ENCODE results near the gene DCTD. TPM values are rescaled to one million over a fixed set of nuclear protein-coding genes. Genes with fewer than 3 reads are reported as not detected.

Gene DCTD
- total RNA-seq, 1 donor from 2014 or later: 89.1 TPM

- DNase-seq (ENCODE audit: low spot score): no peak
These were observed 43.9 kb downstream of the DCTD start for GRCh38 chr4:182873289-182873688.

GRCh38 chr4:182872886-182873285 lies 44.3 kb downstream of the DCTD start:
- no peak for DNase-seq (ENCODE audit: low spot score)

DNA sequence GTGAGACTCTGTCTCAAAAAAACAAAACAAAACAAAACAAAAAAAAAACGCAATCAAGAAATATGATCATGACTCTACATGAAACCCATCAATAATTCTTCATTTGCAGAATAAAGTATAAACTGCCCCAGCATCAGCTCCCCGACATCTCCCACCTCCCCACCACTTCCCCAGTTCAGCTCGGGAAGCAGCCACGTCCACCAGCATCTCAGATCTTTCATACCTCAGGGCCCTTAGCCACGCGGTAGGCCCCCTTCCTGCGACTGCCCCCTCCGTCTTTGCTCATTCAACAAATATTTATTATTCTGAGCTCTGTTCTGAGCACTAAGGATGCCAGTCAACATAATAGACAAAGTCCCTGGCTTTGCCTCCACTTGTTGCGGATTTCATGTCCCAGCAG lies 45.6 kb downstream of the DCTD start:
- DNase-seq (ENCODE audit: low spot score): no peak

- no peak for DNase-seq (ENCODE audit: low spot score)
These were observed 47.5 kb downstream of the DCTD start for GRCh38 chr4:182869697-182870096.

- no peak for DNase-seq (ENCODE audit: low spot score)
These were observed 50.4 kb downstream of the DCTD start for GRCh38 chr4:182866746-182867145.

- no peak for DNase-seq (ENCODE audit: low spot score)
These were observed 53.7 kb downstream of the DCTD start for GRCh38 chr4:182863501-182863900.

DNA sequence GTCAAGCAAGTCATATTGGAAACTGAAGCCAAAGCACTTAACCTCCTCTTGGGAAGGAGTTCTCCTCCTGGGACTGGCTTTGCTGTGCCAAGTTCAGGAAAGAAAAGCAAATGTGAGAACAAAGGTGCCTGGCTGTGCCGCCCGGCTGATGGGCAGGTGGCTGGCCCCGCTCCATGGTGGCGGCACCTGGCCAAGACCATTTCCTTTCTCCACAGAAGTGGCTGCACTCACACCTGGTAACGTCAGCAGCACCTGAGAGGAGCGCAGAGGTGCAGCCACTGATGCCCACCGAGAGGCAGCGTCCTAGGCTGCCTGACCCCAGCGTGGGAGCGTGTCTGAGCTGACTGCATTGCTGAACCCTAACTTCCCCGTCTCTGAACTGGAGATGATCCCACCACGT lies 54.3 kb downstream of the DCTD start:
- DNase-seq (ENCODE audit: low spot score): no peak

- DNase-seq (ENCODE audit: low spot score): no peak
These were observed 54.9 kb downstream of the DCTD start for GRCh38 chr4:182862141-182862875.

- DNase-seq (ENCODE audit: low spot score): no peak
These were observed 55.8 kb downstream of the DCTD start for GRCh38 chr4:182861346-182861745.

GRCh38 chr4:182859730-182860129 lies 57.5 kb downstream of the DCTD start:
- no peak for DNase-seq (ENCODE audit: low spot score)

GRCh38 chr4:182858711-182859110 lies 58.5 kb downstream of the DCTD start:
- DNase-seq (ENCODE audit: low spot score): no peak

GRCh38 chr4:182856862-182857261 lies 60.3 kb downstream of the DCTD start:
- no peak for DNase-seq (ENCODE audit: low spot score)

GRCh38 chr4:182855877-182856276 lies 61.3 kb downstream of the DCTD start:
- no peak for DNase-seq (ENCODE audit: low spot score)

GRCh38 chr4:182855312-182855711 lies 61.9 kb downstream of the DCTD start:
- no peak for DNase-seq (ENCODE audit: low spot score)

DNA sequence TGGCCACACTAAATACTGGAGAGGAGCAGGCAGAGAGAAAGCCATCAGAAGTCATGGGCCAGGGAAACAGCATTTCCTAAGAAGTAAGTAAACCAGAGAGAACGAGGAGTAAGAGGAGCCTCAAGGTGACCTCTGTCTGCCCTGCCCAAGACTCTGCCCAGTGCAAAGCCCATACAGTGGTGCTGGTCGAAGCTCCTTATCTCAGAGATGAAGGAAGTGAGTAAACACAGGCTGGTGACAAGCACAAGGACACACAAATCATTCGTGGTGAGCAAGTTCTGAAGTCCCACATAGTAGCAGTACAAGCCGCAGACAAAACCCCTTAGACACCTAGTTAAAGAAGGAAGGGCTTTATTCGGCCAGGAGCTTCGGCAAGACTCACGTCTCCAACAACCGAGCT lies 62.7 kb downstream of the DCTD start:
- DNase-seq (ENCODE audit: low spot score): no peak

GRCh38 chr4:182853731-182854330 lies 63.4 kb downstream of the DCTD start:
- no peak for DNase-seq (ENCODE audit: low spot score)

DNA sequence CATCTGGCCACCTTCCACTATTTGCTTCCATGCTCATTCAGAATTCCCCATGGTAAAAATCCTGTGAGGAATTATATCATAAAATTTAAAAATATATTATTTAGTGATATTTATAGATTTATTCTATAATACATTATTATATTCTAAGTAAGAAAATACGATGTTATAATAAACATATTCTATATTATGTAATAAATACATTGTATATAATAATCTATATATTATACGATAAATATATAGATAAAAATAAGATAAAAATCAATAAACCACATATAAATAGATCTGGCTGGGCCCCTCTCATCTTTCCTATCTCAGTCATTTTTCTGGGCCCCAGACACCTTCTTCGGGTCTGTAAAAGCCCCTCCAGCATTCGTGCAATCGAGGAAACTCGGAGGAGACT lies 68.5 kb downstream of the DCTD start:
- no peak for DNase-seq (ENCODE audit: low spot score)

DNA sequence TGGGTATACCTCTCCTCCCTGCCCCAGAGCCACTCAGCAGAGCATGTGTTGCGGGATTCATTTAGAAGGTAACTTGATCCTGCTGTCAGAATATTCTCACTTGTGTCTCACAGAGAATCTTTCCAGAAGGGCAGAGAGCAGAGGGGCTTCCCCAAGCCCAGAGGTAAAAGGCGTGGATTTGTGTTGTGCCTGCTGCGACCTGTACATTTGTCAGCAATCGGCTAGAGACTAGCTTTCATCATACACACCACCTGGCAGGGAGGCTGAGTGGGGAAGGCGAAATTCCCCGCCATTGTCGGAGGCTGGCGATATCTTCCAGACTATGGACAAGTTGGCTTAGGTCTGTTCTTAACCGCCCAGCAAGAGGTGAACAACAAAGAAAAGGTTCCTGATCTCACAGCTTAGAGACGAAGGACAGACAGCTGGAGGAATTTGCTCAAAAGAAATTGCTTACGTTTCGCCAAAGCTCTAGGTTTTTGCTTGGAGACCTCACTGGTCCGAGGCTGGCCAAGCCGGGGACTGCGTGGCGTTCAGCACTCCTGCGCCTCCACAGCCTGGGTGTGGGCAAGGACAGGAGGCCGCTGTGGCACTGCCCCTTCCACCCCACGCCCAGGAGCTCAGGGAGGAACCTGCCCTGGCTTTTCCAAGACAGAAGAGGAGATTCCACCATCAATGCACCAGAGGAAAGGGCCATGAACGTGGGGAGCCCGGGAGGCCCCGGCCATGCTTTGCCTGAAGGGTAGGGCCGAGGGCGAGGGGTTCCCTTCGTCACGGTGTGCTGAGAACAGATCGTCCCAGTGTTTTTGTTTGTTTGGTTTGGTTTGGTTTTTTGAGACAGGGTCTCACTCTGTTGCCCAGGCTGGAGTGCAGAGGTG lies 69.4 kb downstream of the DCTD start:
- DNase-seq (ENCODE audit: low spot score): no peak

DNA sequence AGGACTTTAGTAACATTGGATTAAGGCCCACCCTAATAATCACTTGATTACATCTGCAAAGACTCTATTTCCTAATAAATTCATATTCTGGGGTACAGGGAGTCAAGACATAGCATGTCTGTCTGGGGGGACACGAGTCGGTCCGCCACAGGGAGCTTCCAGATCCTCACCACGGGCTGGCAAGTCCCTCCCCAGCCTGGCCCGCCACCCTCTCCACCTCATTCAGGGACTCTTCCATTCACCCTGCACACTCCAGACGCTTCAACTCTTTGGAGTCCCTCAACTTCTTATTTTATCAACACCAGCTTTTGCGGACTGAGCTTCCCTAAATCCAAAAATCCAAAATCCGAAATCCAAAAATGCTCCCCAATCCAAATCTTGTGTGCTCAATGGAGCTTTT lies 71.2 kb downstream of the DCTD start:
- DNase-seq (ENCODE audit: low spot score): no peak

- no peak for DNase-seq (ENCODE audit: low spot score)
These were observed 71.6 kb downstream of the DCTD start for GRCh38 chr4:182845618-182846017.

DNA sequence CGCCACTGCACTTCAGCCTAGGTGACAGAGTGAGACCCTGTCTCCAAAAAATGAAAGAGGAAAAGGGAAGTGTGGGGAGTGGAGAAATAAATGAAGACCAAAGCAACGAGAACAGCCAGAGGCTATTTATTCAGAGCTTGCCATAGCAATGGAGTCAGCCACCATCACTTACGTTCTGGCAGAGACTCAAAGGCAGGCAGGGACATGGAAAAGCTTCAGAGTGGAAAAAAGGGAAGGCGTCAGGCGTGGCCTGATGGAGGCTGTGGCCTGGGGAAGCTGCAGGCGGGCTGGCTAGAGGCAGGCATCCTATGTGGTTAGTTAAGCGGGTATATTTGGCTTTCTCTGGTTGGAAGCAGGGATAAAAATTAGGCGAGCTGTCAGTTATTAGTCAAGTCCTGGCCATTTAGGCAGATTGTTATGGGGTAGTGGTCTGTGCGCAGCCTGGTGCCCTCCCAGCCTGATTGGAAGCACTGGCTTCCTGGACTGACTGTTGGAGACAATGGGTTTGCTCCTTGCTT lies 73.3 kb downstream of the DCTD start:
- no peak for DNase-seq (ENCODE audit: low spot score)

GRCh38 chr4:182842759-182843390 lies 74.3 kb downstream of the DCTD start:
- no peak for DNase-seq (ENCODE audit: low spot score)

All from ureter (tissue), 1 donor.